ENCODE results near the gene CPEB2.

The CPEB2 gene

DNA sequence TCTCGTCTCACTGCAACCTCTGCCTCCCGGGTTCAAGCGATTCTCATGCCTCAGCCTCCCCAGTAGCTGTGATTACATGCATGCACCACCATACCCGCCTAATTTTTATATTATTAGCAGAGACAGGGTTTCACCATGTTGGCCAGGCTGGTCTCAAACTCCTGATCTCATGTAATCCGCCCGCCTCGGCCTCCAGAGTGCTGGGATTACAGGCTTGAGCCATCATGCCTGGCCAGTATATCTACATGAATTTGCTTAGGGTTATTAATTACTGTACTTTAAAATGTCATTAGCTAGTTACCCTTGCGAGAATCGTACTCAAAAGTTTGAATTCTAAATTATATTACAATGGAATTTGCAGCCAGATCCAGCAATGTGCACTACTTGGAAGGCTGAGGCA lies 8.9 kb downstream of the CPEB2 start:
- DNase-seq = no peak

- DNase-seq = no peak
These were observed 9.9 kb downstream of the CPEB2 start for GRCh38 chr4:15012017-15012788.

DNA sequence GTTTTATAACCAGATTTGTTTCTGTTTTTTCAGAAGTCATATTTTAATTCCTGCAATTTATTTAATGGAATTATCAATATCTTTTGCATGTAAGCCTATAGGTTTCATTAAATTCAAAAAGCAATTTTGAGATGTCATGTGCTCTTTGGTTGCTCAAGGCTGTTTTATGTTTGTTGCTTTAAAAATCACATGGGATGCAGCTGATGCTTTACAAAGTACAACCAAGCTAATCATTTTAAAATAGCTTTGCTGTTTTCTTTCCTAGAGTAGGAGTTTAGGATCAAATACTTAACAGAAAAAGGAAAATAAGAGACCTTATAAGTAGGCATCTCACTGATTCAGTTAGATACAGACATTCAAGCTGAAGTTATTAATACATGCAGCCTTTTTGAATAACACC lies 11.3 kb downstream of the CPEB2 start:
- no peak for DNase-seq

DNA sequence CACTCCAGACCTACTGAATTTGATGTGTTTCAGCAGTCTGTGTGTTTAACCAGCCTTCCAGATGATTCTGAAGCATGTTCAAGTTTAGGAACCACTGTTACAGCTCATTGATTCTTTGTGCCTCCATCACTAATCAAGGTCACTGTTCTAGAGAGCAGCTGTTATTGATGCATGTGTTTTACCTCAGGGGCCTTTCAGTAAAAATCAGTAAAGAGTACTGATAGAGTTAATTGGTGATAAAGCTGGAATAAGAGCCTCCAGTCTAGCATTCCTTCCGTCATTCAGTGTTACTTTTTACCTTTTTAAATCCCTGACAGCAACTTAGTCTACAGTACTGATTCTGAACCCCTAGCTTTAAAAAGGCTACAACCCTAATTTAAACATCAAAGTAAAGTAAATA lies 12.9 kb downstream of the CPEB2 start:
- no peak for DNase-seq

GRCh38 chr4:15018361-15018760 lies 16.1 kb downstream of the CPEB2 start:
- DNase-seq = no peak

GRCh38 chr4:15020502-15021286 lies 18.4 kb downstream of the CPEB2 start:
- DNase-seq = no peak

GRCh38 chr4:15021311-15021710 lies 19.0 kb downstream of the CPEB2 start:
- no peak for DNase-seq

GRCh38 chr4:15021946-15022345 lies 19.7 kb downstream of the CPEB2 start:
- DNase-seq = no peak

DNA sequence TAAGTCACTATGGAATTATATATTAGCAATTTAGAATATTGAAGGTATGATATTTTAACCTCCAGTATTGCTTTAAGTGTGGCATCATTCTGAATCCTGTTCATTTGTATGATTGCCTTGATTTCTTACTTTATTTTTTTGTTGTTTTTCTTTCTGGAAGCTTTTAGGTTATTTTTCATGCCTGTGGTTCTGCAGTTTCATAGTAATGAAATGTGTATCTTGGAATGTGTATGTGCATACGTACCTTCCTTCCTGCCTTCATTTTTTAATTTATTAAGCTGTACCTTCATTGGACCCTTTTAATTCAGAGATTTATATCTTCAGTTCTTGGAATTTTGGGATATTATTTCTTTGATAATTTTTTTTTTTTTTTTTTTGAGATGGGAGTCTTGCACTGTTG lies 22.1 kb downstream of the CPEB2 start:
- no peak for DNase-seq

- no peak for DNase-seq
These were observed 23.4 kb downstream of the CPEB2 start for GRCh38 chr4:15025693-15026092.

DNA sequence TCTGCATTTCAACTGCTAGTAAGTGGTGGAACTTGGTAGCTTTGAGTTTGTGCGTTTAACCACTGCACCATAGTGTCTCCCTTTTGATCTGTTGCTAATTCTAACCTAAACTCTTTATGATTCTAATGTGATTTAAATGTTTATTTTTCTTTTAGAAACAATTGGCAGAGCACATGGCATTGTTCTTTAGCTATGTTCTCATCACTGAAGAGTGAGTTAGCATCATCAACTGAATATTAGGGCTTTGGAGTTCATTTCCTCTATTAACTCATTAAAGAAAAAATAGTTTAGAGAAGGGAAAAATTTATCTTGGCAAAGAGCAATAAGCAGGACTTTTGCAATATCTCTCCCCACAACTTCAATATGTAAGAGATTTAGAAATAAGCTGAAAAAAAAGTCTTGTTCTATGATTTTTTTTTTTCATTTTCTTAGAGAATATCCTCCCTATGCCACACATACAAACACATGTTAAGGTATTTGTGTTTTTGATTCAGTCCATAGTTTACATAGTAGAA lies 25.7 kb downstream of the CPEB2 start:
- DNase-seq = no peak

- no peak for DNase-seq
These were observed 28.9 kb downstream of the CPEB2 start for GRCh38 chr4:15031197-15031596.

DNA sequence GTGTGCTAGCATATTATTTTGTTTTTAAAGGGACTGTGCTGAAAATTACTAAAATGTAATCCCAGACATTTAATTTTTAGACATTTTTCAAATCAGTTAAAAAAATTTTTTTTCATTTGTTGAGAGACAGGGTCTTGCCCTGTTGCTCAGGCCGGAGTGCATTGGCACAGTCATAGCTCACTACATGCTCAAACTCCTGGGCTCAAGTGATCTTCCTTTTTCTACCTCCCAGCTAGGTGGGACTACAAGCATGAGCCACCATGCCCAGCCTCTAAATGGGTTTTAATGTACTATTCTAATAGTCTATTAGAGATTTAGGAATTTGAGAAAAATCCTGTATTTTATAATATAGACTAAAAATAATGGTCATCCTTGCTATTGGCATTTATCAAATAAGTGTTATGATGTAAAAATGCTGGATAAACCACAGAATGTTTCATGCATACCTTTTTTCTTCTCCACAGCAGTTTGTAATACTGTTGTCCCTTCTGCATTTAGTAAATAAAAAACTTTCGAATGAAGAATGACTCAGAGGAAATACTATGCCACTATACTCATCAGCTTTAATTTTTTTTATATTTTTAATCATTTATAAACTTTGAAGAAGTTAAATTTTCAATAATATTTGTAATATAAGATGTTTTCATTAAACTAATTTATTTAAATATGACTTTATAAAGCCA lies 29.9 kb downstream of the CPEB2 start:
- no peak for DNase-seq

- peak; percentile 83 for DNase-seq
These were observed 31.9 kb downstream of the CPEB2 start for GRCh38 chr4:15034071-15034764.

DNA sequence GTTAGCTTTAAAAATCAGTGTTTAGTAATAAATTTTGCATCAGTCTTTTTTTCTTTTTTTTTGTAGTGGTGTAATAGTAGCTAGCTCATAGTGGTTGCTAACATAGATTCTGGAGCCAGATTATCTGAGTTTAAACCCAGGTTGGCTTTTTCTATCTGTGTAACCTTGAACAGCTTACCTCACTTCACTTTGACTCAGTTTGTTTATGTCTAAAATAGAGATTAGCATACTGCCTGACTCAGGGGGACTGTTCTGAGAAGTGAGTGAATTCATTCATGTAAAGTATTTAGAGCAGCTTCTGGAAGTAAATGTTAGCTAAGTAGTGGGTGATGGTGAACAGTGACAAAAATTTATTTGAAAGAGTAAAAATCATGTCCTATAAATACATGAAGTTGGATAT lies 32.9 kb downstream of the CPEB2 start:
- DNase-seq = no peak

GRCh38 chr4:15037923-15038541 lies 35.8 kb downstream of the CPEB2 start:
- DNase-seq = no peak

- DNase-seq = no peak
These were observed 38.7 kb downstream of the CPEB2 start for GRCh38 chr4:15040916-15041463.

GRCh38 chr4:15042529-15043167 lies 40.4 kb downstream of the CPEB2 start:
- DNase-seq = no peak

DNA sequence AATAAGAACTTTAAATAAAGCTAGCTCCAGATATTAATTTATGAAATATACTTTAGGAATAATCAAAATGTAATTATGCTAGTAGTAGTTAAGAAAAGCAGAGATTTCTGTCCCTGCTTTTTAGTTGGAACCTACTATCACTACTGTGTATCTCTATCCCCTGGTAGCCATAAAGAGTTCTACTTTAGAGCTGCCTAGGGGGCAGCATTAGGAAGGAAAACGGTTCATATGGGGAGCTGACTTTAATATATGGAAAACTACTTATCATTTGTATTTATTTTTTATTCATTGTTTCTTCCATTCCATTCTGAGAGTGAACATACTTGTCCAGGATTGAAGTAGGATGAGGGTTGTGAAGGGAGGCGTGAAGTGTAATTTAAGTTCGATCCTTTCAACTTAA lies 40.9 kb downstream of the CPEB2 start:
- no peak for DNase-seq

- DNase-seq = no peak
These were observed 41.6 kb downstream of the CPEB2 start for GRCh38 chr4:15043922-15044321.

- no peak for DNase-seq
These were observed 52.3 kb downstream of the CPEB2 start for GRCh38 chr4:15054541-15054940.

GRCh38 chr4:15060213-15060612 lies 57.9 kb downstream of the CPEB2 start:
- no peak for DNase-seq

All from T1000 (cell line).